ENCODE data around the gene PTPRD.

The PTPRD gene

GRCh38 chr9:8649807-8650206 lies 1963.0 kb downstream of the PTPRD start:
- no peak for DNase-seq

GRCh38 chr9:8649160-8649559 lies 1963.6 kb downstream of the PTPRD start:
- no peak for DNase-seq

DNA sequence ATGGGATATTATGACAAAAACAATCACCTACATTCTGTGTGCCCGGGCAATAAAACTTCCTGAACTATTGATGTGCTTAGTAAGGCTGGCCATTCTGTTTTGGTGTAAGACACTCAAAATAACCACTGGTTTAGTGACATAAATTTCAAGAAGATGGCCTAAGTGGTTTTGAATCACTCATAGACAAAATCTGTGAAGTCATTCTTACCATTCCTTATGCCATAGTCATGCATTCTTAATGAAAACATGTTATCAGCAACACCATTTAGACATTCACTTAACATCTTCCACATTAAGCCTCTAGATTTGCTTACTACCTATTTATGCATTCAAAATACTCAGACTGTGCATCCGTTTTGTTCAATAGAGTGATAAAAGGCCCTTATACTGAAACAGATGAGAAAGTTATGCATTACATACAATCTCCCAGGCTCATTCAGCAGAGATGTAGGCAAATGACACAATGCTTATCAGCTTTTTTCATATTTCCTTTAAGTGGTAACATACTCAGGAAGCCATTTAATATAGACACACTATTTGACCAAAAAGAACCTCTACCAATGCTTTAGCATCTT lies 1964.4 kb downstream of the PTPRD start:
- no peak for DNase-seq

GRCh38 chr9:8647824-8648223 lies 1965.0 kb downstream of the PTPRD start:
- DNase-seq: no peak

DNA sequence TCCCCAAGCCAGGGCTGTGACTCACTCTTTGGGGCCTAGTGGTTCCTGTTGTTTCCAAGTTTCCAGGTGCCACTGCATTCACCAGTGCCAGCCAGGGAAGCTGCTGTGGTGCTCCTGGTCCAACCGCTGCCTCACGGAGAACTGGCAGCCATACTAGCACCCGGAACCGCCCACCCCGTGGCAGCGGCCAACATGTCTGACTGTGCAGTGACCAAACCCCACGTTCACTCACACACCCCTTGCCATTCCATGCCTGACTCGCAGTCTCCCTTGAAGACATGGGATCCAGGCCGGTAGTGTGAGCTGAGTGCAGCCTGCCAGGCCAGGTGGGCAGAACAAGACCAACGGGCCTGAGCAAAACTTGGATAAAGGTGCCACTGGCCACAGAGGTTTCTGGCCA lies 1968.2 kb downstream of the PTPRD start:
- DNase-seq: no peak

GRCh38 chr9:8643896-8644295 lies 1968.9 kb downstream of the PTPRD start:
- DNase-seq: no peak

DNA sequence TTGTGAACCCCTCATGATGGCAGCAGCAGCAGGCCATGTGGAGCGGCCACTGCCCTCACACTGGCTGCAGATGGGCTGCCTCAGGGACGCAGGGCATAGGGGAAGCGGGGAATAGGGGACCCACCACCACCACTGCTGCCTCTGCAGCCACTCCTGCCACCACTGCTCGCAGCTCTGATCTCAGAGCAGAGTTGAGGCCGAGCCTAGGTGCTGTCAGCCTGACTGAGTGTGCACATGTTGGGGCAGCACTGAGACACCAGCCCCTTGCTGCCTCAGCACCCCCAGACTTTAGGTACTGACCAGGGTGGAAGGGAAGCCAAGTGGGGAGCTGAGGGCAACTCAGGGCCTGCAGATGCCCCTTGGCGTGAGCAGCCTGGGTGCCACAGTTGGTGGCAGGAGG lies 1969.3 kb downstream of the PTPRD start:
- no peak for DNase-seq

DNA sequence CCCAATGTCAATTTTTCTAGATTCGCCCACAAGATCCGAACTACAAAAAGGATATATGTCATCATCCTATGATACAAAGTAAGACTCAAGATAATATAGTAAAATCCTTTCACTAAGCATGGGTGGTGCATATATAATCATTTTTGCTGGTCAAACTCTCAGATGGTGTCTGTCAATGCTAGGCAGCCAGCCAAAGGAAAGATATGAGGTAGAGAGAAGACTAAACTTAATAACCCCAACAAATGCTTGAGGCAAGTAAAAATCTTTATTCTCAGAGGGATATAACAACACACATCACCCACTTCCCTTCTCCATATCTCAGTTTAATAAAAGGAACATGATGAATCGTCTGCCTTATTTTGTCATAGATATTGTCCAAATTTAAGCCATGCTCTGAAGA lies 1972.0 kb downstream of the PTPRD start:
- no peak for DNase-seq

GRCh38 chr9:8637626-8638025 lies 1975.2 kb downstream of the PTPRD start:
- no peak for DNase-seq

- DNase-seq: no peak
Observed at GRCh38 chr9:8633784-8634183, 1979.0 kb downstream of the PTPRD start.

- no peak for DNase-seq
Observed at GRCh38 chr9:8632493-8632892, 1980.3 kb downstream of the PTPRD start.

DNA sequence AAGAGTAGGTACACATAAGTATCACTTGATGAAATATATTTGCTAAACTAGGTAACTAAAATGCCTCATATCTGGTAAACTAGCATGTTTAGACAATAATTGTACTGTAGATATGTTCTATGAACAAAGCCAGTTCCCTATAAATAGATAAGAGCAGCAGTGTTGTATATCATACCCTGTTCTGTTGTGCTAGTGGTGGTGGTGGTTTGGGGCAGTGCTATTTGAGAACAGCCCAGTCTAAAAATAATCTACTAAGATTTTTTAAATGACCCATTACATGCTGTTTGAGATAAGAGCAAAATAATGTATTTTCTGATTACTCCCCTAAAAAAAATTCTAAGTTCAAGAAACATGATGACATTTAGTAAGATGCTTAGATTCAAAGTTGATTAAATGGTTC lies 1984.0 kb downstream of the PTPRD start:
- DNase-seq: no peak

DNA sequence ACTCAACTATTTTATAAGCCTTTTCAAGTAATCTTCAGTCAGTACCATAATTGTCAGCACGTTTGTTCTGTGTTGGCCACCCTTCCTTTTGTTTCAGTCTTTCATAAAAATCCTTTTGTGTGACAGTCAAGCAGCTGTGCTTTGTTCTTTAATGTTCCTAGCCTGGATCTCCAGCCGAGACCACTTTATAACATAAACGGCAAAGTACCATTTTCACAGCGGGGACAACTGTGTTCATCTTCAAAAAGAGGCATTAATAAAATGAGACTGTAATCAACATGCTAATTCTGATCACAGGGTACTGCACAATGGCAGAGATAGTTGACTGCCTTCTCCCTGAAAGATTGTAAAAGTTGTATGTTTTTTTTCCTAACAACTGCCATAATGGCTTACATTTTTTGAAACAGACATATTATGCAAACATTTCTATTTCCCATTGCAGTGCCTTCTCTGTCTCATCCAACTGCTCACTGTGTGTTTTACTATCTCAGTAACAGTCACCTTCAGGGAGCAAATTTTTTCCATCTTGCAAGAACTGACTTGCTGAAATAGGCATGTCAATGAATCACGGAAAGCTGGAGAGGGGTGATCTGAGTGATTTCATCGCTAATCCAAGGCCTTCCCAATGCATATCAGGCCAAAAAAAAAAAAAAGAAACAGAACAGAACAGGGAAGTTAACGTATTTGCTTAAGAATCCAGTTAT lies 1984.7 kb downstream of the PTPRD start:
- no peak for DNase-seq

DNA sequence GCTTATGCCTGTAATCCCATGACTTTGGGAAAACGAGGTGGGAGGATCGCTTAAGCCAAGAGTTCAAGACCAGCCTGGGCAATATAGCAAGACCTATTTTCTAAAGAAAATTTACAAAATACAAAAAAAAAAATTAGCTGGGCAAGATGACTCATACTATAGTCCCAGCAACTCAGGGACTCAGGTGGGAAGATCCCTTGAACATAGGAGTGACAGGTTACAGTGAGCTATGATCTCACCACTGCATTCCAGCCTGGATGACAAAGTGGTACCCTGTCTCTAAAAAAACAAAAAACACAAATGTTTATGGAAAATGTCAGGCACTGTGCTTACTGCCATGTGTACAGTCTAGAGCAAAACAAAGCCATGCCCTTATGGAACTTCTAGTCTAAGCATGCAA lies 1989.9 kb downstream of the PTPRD start:
- no peak for DNase-seq

DNA sequence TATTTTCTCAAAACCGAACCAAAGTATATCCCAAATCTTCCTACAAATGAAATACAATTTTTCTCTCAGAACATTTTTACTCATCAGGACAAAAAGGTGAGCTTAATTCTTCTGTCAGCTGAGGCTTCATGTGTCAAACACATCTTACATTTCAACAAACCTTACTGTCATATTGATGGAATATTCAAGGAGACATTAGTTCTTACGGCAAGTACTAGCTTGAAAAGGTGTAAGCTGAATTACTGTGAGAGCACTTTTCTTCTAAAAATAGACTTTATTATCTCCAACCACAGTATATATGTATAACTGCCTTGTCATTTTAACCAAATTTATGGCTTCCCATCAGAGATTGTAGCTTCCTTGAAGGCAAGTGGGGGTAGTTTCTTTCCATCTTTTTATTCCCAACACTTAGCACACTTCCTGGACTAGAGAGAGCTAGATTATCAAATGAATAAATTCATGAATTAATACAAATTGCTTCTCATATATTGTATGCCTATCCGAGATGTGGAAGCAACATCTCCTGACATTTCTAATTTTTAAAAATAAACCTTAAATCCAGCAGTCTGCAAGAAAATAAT lies 1990.5 kb downstream of the PTPRD start:
- DNase-seq: no peak

GRCh38 chr9:8621416-8621815 lies 1991.4 kb downstream of the PTPRD start:
- DNase-seq: no peak

DNA sequence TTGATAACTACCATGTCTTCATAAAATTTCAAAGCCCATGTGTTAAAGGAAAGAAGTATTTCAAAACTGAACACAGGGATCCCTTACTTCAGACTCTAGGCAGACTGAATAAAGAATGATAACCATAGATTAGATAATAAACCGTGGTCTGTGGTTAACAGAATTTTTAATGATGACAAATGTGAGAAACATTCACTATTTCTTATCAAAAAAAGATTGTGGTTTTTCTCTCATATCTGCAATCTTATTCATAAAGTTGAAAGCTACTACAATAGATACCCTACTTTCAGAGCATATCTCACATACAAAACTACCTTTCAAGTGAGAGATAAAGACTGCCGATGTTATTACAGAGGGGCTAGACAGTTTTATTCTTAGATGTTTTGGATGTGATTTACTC lies 1996.4 kb downstream of the PTPRD start:
- no peak for DNase-seq

DNA sequence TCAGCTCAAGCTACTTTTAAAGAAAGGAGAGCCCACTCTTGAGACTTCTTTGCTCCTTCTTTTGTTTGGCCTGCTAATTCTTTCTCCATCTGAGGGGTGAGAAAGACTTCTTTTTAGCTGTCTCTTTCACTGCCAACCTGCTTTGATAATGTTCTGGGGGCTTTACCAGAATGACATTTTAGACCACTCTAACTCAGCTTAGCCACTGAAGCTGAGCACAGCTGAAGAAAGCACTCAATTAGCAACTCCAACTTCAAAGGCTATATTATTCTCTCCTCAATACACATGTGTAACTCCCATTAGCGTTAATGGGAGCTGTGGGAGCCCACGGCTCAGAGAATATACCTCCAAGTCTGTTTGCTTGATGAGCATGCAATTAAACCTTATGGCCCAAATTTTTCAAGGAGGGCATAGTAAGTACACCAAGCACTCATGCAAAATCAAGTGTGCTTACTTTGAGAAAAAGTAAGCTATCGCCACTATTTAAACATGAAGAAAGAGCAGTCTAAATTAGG lies 1997.8 kb downstream of the PTPRD start:
- DNase-seq: no peak

DNA sequence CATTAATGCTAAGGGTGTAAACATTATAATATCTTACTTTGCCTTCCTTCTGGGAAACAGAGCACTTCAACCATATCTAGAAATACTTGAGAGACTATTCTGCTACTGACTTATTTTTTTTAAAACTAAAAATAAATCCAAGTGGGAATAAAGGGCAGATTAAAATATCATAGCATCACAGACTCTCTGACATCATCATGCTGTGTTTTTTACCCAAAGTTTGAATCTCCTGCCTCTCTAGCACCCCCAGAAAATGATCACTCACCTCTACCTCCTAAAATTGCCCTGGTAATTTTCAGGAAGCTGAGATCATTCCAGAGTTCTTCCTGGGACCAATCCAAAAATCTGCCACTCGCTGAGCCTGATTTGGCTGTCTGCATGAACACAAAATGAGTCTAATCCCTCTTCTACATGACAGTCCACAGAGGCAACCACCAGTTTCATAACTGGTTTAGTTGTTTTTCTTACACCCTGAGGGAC lies 1999.4 kb downstream of the PTPRD start:
- no peak for DNase-seq

- DNase-seq: no peak
Observed at GRCh38 chr9:8611153-8611552, 2001.6 kb downstream of the PTPRD start.

DNA sequence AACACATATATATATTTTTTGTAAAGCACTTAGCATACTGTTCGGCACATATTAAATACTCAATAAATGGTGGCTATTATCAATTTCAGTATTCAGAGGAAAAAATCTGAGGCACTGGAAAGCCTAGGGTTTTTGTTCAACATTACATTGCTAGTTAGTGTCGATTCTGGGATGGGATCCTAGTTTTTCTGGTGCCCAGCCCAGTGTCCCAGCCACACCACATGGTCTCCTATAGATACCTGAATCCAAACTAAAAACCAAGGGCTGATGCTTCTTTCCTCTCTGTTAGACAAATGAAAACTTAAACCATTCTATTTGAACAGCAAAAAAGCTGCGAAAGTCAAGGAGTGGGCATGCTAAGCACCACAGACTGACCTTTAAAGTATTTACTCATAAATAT lies 2002.5 kb downstream of the PTPRD start:
- no peak for DNase-seq

- no peak for DNase-seq
Observed at GRCh38 chr9:8605096-8605495, 2007.7 kb downstream of the PTPRD start.

GRCh38 chr9:8604201-8604600 lies 2008.6 kb downstream of the PTPRD start:
- no peak for DNase-seq

GRCh38 chr9:8600914-8601680 lies 2011.7 kb downstream of the PTPRD start:
- no peak for DNase-seq

All from EL (cell line).